ENCODE data around the gene USP33.
"Not testable (repeated sequence)": the region's sequence is repeated elsewhere in the genome, so short reads cannot be mapped to it uniquely, and the experiment has no call there.

- TF ChIP-seq, protein P1, sequence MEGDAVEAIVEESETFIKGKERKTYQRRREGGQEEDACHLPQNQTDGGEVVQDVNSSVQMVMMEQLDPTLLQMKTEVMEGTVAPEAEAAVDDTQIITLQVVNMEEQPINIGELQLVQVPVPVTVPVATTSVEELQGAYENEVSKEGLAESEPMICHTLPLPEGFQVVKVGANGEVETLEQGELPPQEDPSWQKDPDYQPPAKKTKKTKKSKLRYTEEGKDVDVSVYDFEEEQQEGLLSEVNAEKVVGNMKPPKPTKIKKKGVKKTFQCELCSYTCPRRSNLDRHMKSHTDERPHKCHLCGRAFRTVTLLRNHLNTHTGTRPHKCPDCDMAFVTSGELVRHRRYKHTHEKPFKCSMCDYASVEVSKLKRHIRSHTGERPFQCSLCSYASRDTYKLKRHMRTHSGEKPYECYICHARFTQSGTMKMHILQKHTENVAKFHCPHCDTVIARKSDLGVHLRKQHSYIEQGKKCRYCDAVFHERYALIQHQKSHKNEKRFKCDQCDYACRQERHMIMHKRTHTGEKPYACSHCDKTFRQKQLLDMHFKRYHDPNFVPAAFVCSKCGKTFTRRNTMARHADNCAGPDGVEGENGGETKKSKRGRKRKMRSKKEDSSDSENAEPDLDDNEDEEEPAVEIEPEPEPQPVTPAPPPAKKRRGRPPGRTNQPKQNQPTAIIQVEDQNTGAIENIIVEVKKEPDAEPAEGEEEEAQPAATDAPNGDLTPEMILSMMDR (IDR thresholded peaks at IDR 0.05), result not testable (repeated sequence)
- not testable (repeated sequence) for TF ChIP-seq RAD21 (IDR thresholded peaks at IDR 0.05; ENCODE audit: low read length); MXI1 (IDR thresholded peaks at IDR 0.05; ENCODE audit: low read depth, low read length); RCOR1 (IDR thresholded peaks at IDR 0.05; ENCODE audit: low read length); JUND (IDR thresholded peaks at IDR 0.05); FOXJ3 (CRISPR knock-in tag; IDR thresholded peaks at IDR 0.05); MEF2A (IDR thresholded peaks at IDR 0.05; ENCODE audit: borderline replicate concordance, low read depth); POLR2AphosphoS5 (IDR thresholded peaks at IDR 0.05; ENCODE audit: low read depth, low read length); EZH2phosphoT487 (IDR thresholded peaks at IDR 0.05; ENCODE audit: borderline replicate concordance, low read depth); FOXM1 (IDR thresholded peaks at IDR 0.05; ENCODE audit: low read depth); NFIC (IDR thresholded peaks at IDR 0.05; ENCODE audit: borderline replicate concordance)
- TF ChIP-seq, protein P2, sequence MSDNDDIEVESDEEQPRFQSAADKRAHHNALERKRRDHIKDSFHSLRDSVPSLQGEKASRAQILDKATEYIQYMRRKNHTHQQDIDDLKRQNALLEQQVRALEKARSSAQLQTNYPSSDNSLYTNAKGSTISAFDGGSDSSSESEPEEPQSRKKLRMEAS (IDR thresholded peaks at IDR 0.05; ENCODE audit: low read depth), result not testable (repeated sequence)
These were observed 60.0 kb downstream of the USP33 start for GRCh38 chr1:77699673-77700072.

Measured in SK-N-SH (cell line).